IMR-90 (cell line): ENCODE data around the gene NDST1. TPM values are rescaled to one million over a fixed set of nuclear protein-coding genes. Genes with fewer than 3 reads are reported as not detected.
"Not testable (repeated sequence)": the region's sequence is repeated elsewhere in the genome, so short reads cannot be mapped to it uniquely, and the experiment has no call there.

Source experiments
- ATAC-seq: fragments of 200-7000 bp; cut with Tn5 transposase; 2 replicates; pipeline ENCODE4 v1.9.1; 2020; ENCODE audit warnings: low read depth, mild to moderate bottlenecking, moderate library complexity
- BruUV-seq: library from RNA; stranded (reverse); fragments of 400-500 nt; replicated peaks from 2 replicates; lab custom pipeline; 2021; lab: Mats Ljungman, UMichigan
- CTCF ChIA-PET: fragments of 300-600 bp; formaldehyde crosslinking; extraction: SDS; loops from one replicate; lab custom pipeline; 2021; ENCODE audit warnings: antibody characterized with exemption; lab: Yijun Ruan, JAX
- POLR2A ChIA-PET: fragments of 300-600 bp; sonication (Branson Sonifier 250); formaldehyde crosslinking; loops from one replicate; lab custom pipeline; 2022; ENCODE audit warnings: antibody characterized with exemption; ENCODE audit not compliant: unreplicated experiment; lab: Charles Lee
- DNase-seq: peaks from one replicate; pipeline ENCODE4 v3.0.0; 2013
- H2AFZ ChIP-seq: replicated peaks from 2 replicates; pipeline ENCODE3; 2013; ENCODE audit warnings: low read length, mild to moderate bottlenecking; ENCODE audit not compliant: poor library complexity
- H2AK5ac ChIP-seq: 2 replicates; pipeline ENCODE4 v1.6.1; 2013; ENCODE audit warnings: low read depth, low read length, inconsistent platforms
- H2AK9ac ChIP-seq: replicated peaks from 2 replicates; pipeline ENCODE3; 2013; ENCODE audit warnings: mild to moderate bottlenecking, low read depth, low read length, moderate library complexity; ENCODE audit not compliant: poor library complexity
- H2BK120ac ChIP-seq: 2 replicates; pipeline ENCODE4 v1.6.1; 2013; ENCODE audit warnings: low read depth, low read length, inconsistent platforms
- H2BK15ac ChIP-seq: 3 replicates; pipeline ENCODE4 v1.6.1; 2013; ENCODE audit warnings: low read depth, low read length, inconsistent platforms
- H2BK20ac ChIP-seq: 2 replicates; pipeline ENCODE4 v1.6.1; 2013; ENCODE audit warnings: low read depth, mild to moderate bottlenecking, inconsistent platforms, low read length, moderate library complexity
- H2BK5ac ChIP-seq: 2 replicates; pipeline ENCODE4 v1.6.1; 2013; ENCODE audit warnings: mild to moderate bottlenecking, low read depth, low read length, inconsistent platforms; ENCODE audit not compliant: poor library complexity, severe bottlenecking
- H3K14ac ChIP-seq: replicated peaks from 2 replicates; pipeline ENCODE4 v1.6.1; 2013; ENCODE audit warnings: low read depth, low read length, inconsistent platforms
- H3K18ac ChIP-seq: 2 replicates; pipeline ENCODE4 v1.6.1; 2013; ENCODE audit warnings: low read depth, low read length, control low read depth
- H3K23ac ChIP-seq: 2 replicates; pipeline ENCODE4 v1.6.1; 2013; ENCODE audit warnings: low read depth, low read length, inconsistent platforms
- H3K27ac ChIP-seq: 2 replicates; pipeline ENCODE4 v1.5.1; 2013; ENCODE audit warnings: mild to moderate bottlenecking, control low read depth, low read length; ENCODE audit not compliant: insufficient read depth
- H3K27me3 ChIP-seq: 2 replicates; pipeline ENCODE4 v1.6.1; 2013; ENCODE audit warnings: low read length; ENCODE audit not compliant: control insufficient read depth, insufficient read depth
- H3K36me3 ChIP-seq: 2 replicates; pipeline ENCODE4 v1.6.1; 2013; ENCODE audit warnings: low read length, mixed read lengths; ENCODE audit not compliant: control insufficient read depth, insufficient read depth
- H3K4ac ChIP-seq: 2 replicates; pipeline ENCODE4 v1.6.1; 2013; ENCODE audit warnings: low read depth, low read length, inconsistent platforms
- H3K4me1 ChIP-seq: 2 replicates; pipeline ENCODE4 v1.6.1; 2013; ENCODE audit warnings: low read length, mixed read lengths; ENCODE audit not compliant: control insufficient read depth, insufficient read depth
- H3K4me2 ChIP-seq: 2 replicates; pipeline ENCODE4 v1.6.1; 2013; ENCODE audit warnings: low read depth, mild to moderate bottlenecking, control low read depth, low read length, moderate library complexity
- H3K4me3 ChIP-seq: 2 replicates; pipeline ENCODE4 v1.5.1; 2013; ENCODE audit warnings: low read depth, mild to moderate bottlenecking, control low read depth, low read length, moderate library complexity; ENCODE audit not compliant: insufficient read depth
- H3K56ac ChIP-seq: 2 replicates; pipeline ENCODE4 v1.6.1; 2013; ENCODE audit warnings: low read length, inconsistent platforms; ENCODE audit not compliant: insufficient read depth; ENCODE audit errors: extremely low read depth
- H3K79me1 ChIP-seq, 2 experiments: 2 replicates each; pipeline ENCODE4 v1.6.1; 2013; ENCODE audit warnings: low read length in 2 of 2, inconsistent platforms in 1 of 2, low read depth in 1 of 2
- H3K9ac ChIP-seq: 2 replicates; pipeline ENCODE4 v1.6.1; 2013; ENCODE audit warnings: low read depth, low read length, control low read depth
- H3K9me1 ChIP-seq: 2 replicates; pipeline ENCODE4 v1.6.1; 2013; ENCODE audit warnings: low read length, inconsistent platforms; ENCODE audit not compliant: insufficient read depth
- H3K9me3 ChIP-seq: 2 replicates; pipeline ENCODE4 v1.6.1; 2013; ENCODE audit warnings: low read length; ENCODE audit not compliant: control insufficient read depth, insufficient read depth
- H4K20me1 ChIP-seq: 2 replicates; pipeline ENCODE4 v1.6.1; 2013; ENCODE audit warnings: low read length, inconsistent platforms; ENCODE audit not compliant: insufficient read depth
- H4K5ac ChIP-seq: 2 replicates; pipeline ENCODE4 v1.6.1; 2013; ENCODE audit warnings: mild to moderate bottlenecking, low read depth, low read length, control low read depth
- H4K8ac ChIP-seq, 2 experiments: 2 replicates each; pipeline ENCODE4 v1.6.1; 2013; ENCODE audit warnings: low read depth in 2 of 2, low read length in 2 of 2, control low read depth in 1 of 2, inconsistent platforms in 1 of 2
- H4K91ac ChIP-seq: 2 replicates; pipeline ENCODE4 v1.6.1; 2013; ENCODE audit warnings: low read depth, low read length, inconsistent platforms; ENCODE audit not compliant: insufficient read depth
- WGBS, 2 experiments: methylation state at CpG; one replicate each; pipeline versions ENCODE4 v1.1.5 to v1.1.7; 2013; ENCODE audit warnings: missing lambda C conversion rate in 2 of 2; ENCODE audit not compliant: insufficient read length in 1 of 2; ENCODE audit errors: extremely low coverage in 2 of 2; 5-methylcytosine and 5-hydroxymethylcytosine counted together
- dilution Hi-C: fragments of 300-500 bp; cut with HindIII; formaldehyde crosslinking; loops from one replicate; pipeline ENCODE4 v1.14.3; 2018; ENCODE audit warnings: low sequenced_read_pairs; ENCODE audit not compliant: unreplicated experiment
- in situ Hi-C: fragments of 300-500 bp; cut with MboI; formaldehyde crosslinking; loops from 3 replicates; pipeline ENCODE4 v1.14.3; 2019; ENCODE audit warnings: low sequenced_read_pairs, inconsistent platforms, mixed read lengths
- intact Hi-C: fragments of 100-400 bp; cut with micrococcal nuclease; formaldehyde crosslinking; loops from 2 replicates; pipeline ENCODE4 v1.10.0; 2022
- polyA plus RNA-seq, 3 experiments: library from polyadenylated mRNA; depleted of rRNA; stranded (reverse); fragments of >200 nt; gene quantifications; 2 replicates each; pipeline ENCODE4 v1.2.3, GENCODE V29; 2012; ENCODE audit warnings: low replicate concordance in 1 of 3
- total RNA-seq: library from RNA; depleted of rRNA; stranded (reverse); fragments of >200 nt; gene quantifications from 2 replicates; pipeline ENCODE4 v1.2.3, GENCODE V29; 2012

The NDST1 gene
- total and polyA plus RNA-seq, 2 of the 4 experiments (the other 2 are of a cell fraction), result 30.5 to 80.4 TPM

DNA sequence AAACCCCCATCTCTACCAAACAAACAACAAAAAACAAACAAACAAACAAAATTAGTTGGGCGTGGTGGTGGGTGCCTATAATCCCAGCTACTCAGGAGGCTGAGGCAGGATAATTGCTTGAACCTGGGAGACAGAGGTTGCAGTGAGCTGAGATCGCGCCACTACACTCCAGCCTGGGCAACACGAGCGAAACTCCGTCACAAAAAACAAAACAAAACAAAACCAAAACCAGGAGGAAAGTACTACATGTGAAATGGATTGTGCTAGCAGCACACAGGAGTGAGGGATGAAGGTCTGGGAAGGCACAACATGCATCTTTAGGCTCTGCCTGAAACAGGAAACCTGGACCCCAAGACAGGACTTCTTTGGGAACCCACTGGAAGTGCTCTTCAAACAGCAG, 31.4 kb upstream of the NDST1 start:
- CTCF ChIA-PET, H4K20me1 ChIP-seq, H3K27me3 ChIP-seq, ATAC-seq, H2BK5ac ChIP-seq, BruUV-seq, H3K18ac ChIP-seq, in situ Hi-C loops, DNase-seq, H3K4me3 ChIP-seq, H3K36me3 ChIP-seq, H3K56ac ChIP-seq, H3K9me3 ChIP-seq, H3K4me2 ChIP-seq, H3K9ac ChIP-seq, dilution Hi-C loops, intact Hi-C loops, POLR2A ChIA-PET, H3K27ac ChIP-seq: not testable (repeated sequence)
- Histone ChIP-seq H3K23ac (peak overlapping the region; percentile 79; the same call in 1 of the 2 replicates), H3K9me1 (peaks cover 20% of the 10 kb centered on the region), H3K4me1 (peaks cover 19% of the 10 kb centered on the region), H3K14ac (peak overlapping the region; percentile 85), H2AK5ac (peak overlapping the region; percentile 89), H3K4ac (peak overlapping the region; percentile 71), H4K8ac (peak overlapping the region; percentile 4 to 53; a peak in 1 of 4 replicates), H4K91ac (peak overlapping the region; percentile 82), H4K5ac (peak overlapping the region; percentile 5; the same call in 1 of the 2 replicates), H2BK120ac (peak overlapping the region; percentile 56), H2BK20ac (peak overlapping the region; percentile 87), H2AK9ac (peak overlapping the region; percentile 73), H2BK15ac (0 out of 3 replicates have a peak overlapping the region, but pooled peaks have one; percentile 50), H2AFZ (peak overlapping the region; percentile 13), H3K79me1 (peaks cover 4 to 27% of the 10 kb centered on the region in 2 experiments; a peak in 3 of 4 replicates)
- no CpG with 5 or more reads among the region's 6 CpGs for WGBS, 2 experiments
